SU-DHL-6 (cell line): ENCODE measurements around the gene KRT4.

ENCODE experiments used
- H2AFZ ChIP-seq: fragments of 200-600 bp; sonication (generic); 2 replicates; pipeline ENCODE4 v1.6.1; 2014; ENCODE audit warnings: low read depth, mild to moderate bottlenecking, moderate library complexity, mixed read lengths, antibody characterized with exemption, low read length; ENCODE audit not compliant: severe bottlenecking
- H3F3A ChIP-seq: fragments of 200-600 bp; shearing (Covaris generic); 2 replicates; pipeline ENCODE4 v1.6.0; 2016; ENCODE audit warnings: antibody characterized with exemption, mild to moderate bottlenecking; ENCODE audit not compliant: insufficient read depth
- H3K27ac ChIP-seq: fragments of 200-600 bp; sonication (generic); 2 replicates; pipeline ENCODE4 v1.5.1; 2016; ENCODE audit warnings: low read depth, mild to moderate bottlenecking, low read length, moderate library complexity, mixed read lengths
- H3K27me3 ChIP-seq: fragments of 200-600 bp; sonication (generic), shearing (Covaris generic); 2 replicates; pipeline ENCODE4 v1.6.0; 2014; ENCODE audit warnings: mild to moderate bottlenecking, low read length
- H3K36me3 ChIP-seq: fragments of 200-600 bp; sonication (generic); 2 replicates; pipeline ENCODE4 v1.6.1; 2014; ENCODE audit warnings: mild to moderate bottlenecking, low read length, mixed read lengths
- H3K4me2 ChIP-seq: fragments of 300-600, 200-600 bp; shearing (Covaris generic), sonication (generic); 2 replicates; pipeline ENCODE4 v1.6.0; 2014; ENCODE audit warnings: low read length, low read depth, mild to moderate bottlenecking; ENCODE audit not compliant: poor library complexity, severe bottlenecking
- H3K4me3 ChIP-seq: fragments of 200-600 bp; sonication (generic); 2 replicates; pipeline ENCODE4 v1.5.1; 2014; ENCODE audit warnings: antibody characterized with exemption, low read length, mild to moderate bottlenecking, mixed read lengths; ENCODE audit not compliant: insufficient read depth, poor library complexity, severe bottlenecking
- H3K79me2 ChIP-seq: fragments of 200-600 bp; sonication (generic); 2 replicates; pipeline ENCODE4 v1.6.1; 2014; ENCODE audit warnings: mild to moderate bottlenecking, low read length, moderate library complexity; ENCODE audit not compliant: insufficient read depth
- H3K9ac ChIP-seq: fragments of 200-600 bp; sonication (generic); 2 replicates; pipeline ENCODE4 v1.7.0; 2014; ENCODE audit warnings: mild to moderate bottlenecking, low read length
- H3K9me2 ChIP-seq: fragments of 200-600 bp; sonication (generic); replicated peaks from 2 replicates; pipeline ENCODE4 v1.6.1; 2014; ENCODE audit warnings: low read length; ENCODE audit not compliant: insufficient read depth
- H3K9me3 ChIP-seq: fragments of 200-600 bp; sonication (generic); 2 replicates; pipeline ENCODE4 v1.6.1; 2014; ENCODE audit warnings: low read length, mixed read lengths; ENCODE audit not compliant: insufficient read depth
- H4K20me1 ChIP-seq: fragments of 200-600 bp; sonication (generic); 2 replicates; pipeline ENCODE4 v1.6.1; 2014; ENCODE audit warnings: low read depth, mild to moderate bottlenecking, antibody characterized with exemption, low read length, moderate library complexity, mixed read lengths
- CTCF ChIP-seq: fragments of 200-600 bp; sonication (generic); IDR thresholded peaks from one replicate; pipeline ENCODE4 v1.5.1; 2017; ENCODE audit warnings: antibody characterized with exemption, mild to moderate bottlenecking, low read length, moderate library complexity; ENCODE audit not compliant: insufficient read depth, poor library complexity, severe bottlenecking
- EZH2phosphoT487 ChIP-seq: fragments of 200-600 bp; sonication (generic), shearing (Covaris generic); conservative IDR thresholded peaks from 2 replicates; pipeline ENCODE4 v1.6.1; 2018; ENCODE audit warnings: mild to moderate bottlenecking, antibody characterized with exemption, low read length, moderate library complexity, mixed read lengths

The KRT4 gene

GRCh38 chr12:52797529-52797894 is 16.4 kb downstream of the KRT4 start:
- H3K4me3 ChIP-seq: no peak overlapping the region
- H3K79me2 ChIP-seq: no peaks in the 10 kb centered on the region
- H3K4me2 ChIP-seq: no peak overlapping the region
- no peaks in the 10 kb centered on the region for H3K9me2 ChIP-seq
- H2AFZ ChIP-seq: no peak overlapping the region
- H3K27me3 ChIP-seq: peaks cover 3% of the 10 kb centered on the region; the same call in 1 of the 2 replicates
- H3K27ac ChIP-seq: no peak overlapping the region
- H3K9ac ChIP-seq: no peak overlapping the region
- no peaks in the 10 kb centered on the region for H3K9me3 ChIP-seq
- no peaks in the 10 kb centered on the region for H3K36me3 ChIP-seq
- H3F3A ChIP-seq: no peaks in the 10 kb centered on the region
- no peaks in the 10 kb centered on the region for H4K20me1 ChIP-seq
- TF ChIP-seq EZH2phosphoT487 (no peak), CTCF (no peak)

GRCh38 chr12:52796839-52797528 is 16.9 kb downstream of the KRT4 start:
- Histone ChIP-seq H3K79me2 (no peaks in the 10 kb centered on the region), H3K9me2 (no peaks in the 10 kb centered on the region), H3K27me3 (peaks cover 3% of the 10 kb centered on the region; the same call in 1 of the 2 replicates), H3K36me3 (no peaks in the 10 kb centered on the region), H3F3A (no peaks in the 10 kb centered on the region), H3K9ac (no peak overlapping the region), H3K4me3 (no peak overlapping the region), H4K20me1 (no peaks in the 10 kb centered on the region), H2AFZ (no peak overlapping the region), H3K9me3 (no peaks in the 10 kb centered on the region), H3K27ac (no peak overlapping the region), H3K4me2 (no peak overlapping the region)
- TF ChIP-seq CTCF (no peak), EZH2phosphoT487 (no peak)

- Histone ChIP-seq H3K9me3 (no peaks in the 10 kb centered on the region), H3K79me2 (no peaks in the 10 kb centered on the region), H2AFZ (no peak overlapping the region), H3K36me3 (no peaks in the 10 kb centered on the region), H3K4me3 (no peak overlapping the region), H3F3A (no peaks in the 10 kb centered on the region), H3K27ac (no peak overlapping the region), H3K9ac (no peak overlapping the region), H3K4me2 (no peak overlapping the region), H4K20me1 (no peaks in the 10 kb centered on the region), H3K9me2 (no peaks in the 10 kb centered on the region), H3K27me3 (peaks cover 3% of the 10 kb centered on the region; the same call in 1 of the 2 replicates)
- TF ChIP-seq CTCF (no peak), EZH2phosphoT487 (no peak)
Measured at GRCh38 chr12:52796429-52796794, 17.5 kb downstream of the KRT4 start.
